Thoracic aorta (tissue), 2 donors: ENCODE data around the gene FGF13. TPM values are rescaled to one million over a fixed set of nuclear protein-coding genes. Genes with fewer than 3 reads are reported as not detected.

Experiments used
- ATAC-seq: fragments of 150-250 bp; one replicate; pipeline ENCODE4 v1.8.0; 2017; ENCODE audit warnings: low read depth; ENCODE audit not compliant: insufficient number of reproducible peaks, low FRiP score
- DNase-seq: peaks from one replicate; pipeline ENCODE4 v3.0.0-alpha.2; 2020; ENCODE audit warnings: low spot score
- H3K27ac ChIP-seq, 2 donors: fragments of 200-600 bp; sonication (generic); 1 replicate in 1 of 2; 2 replicates in 1 of 2; pipeline ENCODE4 v1.5.1; 2016; ENCODE audit warnings: mild to moderate bottlenecking in 2 of 2, moderate library complexity in 2 of 2
- H3K27me3 ChIP-seq: fragments of 200-600 bp; sonication (generic); replicated peaks from 2 replicates; pipeline ENCODE4 v1.6.0; 2016; ENCODE audit warnings: mild to moderate bottlenecking; ENCODE audit not compliant: insufficient read depth
- H3K36me3 ChIP-seq: fragments of 200-600 bp; sonication (generic); one replicate; pipeline ENCODE4 v1.5.1; 2016
- H3K4me1 ChIP-seq, 2 donors: fragments of 200-600 bp; sonication (generic); 1 replicate in 1 of 2; 2 replicates in 1 of 2; pipeline versions ENCODE4 v1.5.1 to v1.6.0; 2016; ENCODE audit warnings: low read depth in 2 of 2, mild to moderate bottlenecking in 1 of 2; ENCODE audit not compliant: control insufficient read depth in 1 of 2
- H3K4me3 ChIP-seq: fragments of 200-600 bp; sonication (generic); 2 replicates; pipeline ENCODE4 v1.5.1; 2016; ENCODE audit warnings: mild to moderate bottlenecking
- H3K9me3 ChIP-seq: fragments of 200-600 bp; sonication (generic); 2 replicates; pipeline ENCODE4 v1.5.1; 2016
- total RNA-seq, 2 donors: library from RNA; depleted of rRNA; stranded (reverse); fragments of >200 nt; gene quantifications; one replicate each; pipeline versions ENCODE4 v1.1.0 to v1.2.3, GENCODE V29; 2016
- TF ChIP-seq, protein P1 (sequence below): fragments of 200-600 bp; sonication (generic); IDR thresholded peaks from one replicate; pipeline ENCODE4 v1.5.1; 2019; ENCODE audit warnings: antibody characterized with exemption

FGF13 gene
- total RNA-seq, 2 donors from 2014 or later: 18.3 to 21.3 TPM

DNA sequence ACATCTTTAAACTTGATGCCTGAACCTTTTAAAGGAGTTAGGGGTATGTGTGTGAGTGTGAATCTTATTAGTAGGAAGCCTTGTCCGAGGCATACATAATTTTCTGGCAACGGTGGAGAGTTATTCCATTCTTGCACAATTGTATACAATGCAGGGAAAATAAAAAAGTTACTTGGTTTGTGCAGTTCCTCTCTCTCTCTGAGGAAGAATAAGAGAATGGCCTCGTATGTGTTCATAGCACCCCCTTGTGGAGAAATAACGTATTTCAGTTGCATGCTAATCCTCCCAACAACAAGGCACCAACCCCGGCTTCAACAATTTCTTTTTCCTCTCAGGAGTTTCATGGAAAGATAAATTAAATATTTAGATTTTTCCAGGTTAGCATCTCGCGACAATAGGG is 33.7 kb upstream of the FGF13 start:
- H3K4me1 ChIP-seq: peaks cover 0 to 3% of the 10 kb centered on the region in 2 donors
- H3K27me3 ChIP-seq: no peaks in the 10 kb centered on the region
- no peaks in the 10 kb centered on the region for H3K9me3 ChIP-seq
- no peak for ATAC-seq
- TF ChIP-seq, protein P1, sequence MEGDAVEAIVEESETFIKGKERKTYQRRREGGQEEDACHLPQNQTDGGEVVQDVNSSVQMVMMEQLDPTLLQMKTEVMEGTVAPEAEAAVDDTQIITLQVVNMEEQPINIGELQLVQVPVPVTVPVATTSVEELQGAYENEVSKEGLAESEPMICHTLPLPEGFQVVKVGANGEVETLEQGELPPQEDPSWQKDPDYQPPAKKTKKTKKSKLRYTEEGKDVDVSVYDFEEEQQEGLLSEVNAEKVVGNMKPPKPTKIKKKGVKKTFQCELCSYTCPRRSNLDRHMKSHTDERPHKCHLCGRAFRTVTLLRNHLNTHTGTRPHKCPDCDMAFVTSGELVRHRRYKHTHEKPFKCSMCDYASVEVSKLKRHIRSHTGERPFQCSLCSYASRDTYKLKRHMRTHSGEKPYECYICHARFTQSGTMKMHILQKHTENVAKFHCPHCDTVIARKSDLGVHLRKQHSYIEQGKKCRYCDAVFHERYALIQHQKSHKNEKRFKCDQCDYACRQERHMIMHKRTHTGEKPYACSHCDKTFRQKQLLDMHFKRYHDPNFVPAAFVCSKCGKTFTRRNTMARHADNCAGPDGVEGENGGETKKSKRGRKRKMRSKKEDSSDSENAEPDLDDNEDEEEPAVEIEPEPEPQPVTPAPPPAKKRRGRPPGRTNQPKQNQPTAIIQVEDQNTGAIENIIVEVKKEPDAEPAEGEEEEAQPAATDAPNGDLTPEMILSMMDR: peak; percentile 72
- no peaks in the 10 kb centered on the region for H3K36me3 ChIP-seq
- H3K27ac ChIP-seq: no peak overlapping the region
- DNase-seq: no peak
- no peak overlapping the region for H3K4me3 ChIP-seq

DNA sequence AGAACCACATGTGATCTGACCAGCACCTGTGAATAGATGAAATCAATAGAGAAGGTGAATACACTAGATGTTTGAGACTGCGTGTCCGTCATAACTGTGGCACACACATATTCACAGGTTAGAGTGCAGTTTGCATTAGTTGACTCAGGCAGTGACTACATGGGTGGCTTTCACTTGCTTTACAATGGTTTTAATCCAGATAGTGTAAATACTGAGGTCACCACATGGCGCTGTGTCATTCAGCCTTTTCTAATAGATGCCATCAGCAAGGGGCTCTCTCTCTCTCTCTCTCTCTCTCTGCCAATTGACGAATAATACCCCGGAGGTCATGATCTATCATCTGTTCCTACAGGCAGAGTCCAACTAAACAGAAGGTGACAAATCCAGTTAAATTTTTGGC is 30.7 kb upstream of the FGF13 start:
- no peak for ATAC-seq
- DNase-seq: no peak
- H3K36me3 ChIP-seq: no peaks in the 10 kb centered on the region
- H3K9me3 ChIP-seq: no peaks in the 10 kb centered on the region
- H3K27ac ChIP-seq: no peak overlapping the region
- no peaks in the 10 kb centered on the region for H3K27me3 ChIP-seq
- H3K4me3 ChIP-seq: no peak overlapping the region
- TF ChIP-seq, protein P1: no peak
- peaks cover 0 to 3% of the 10 kb centered on the region in 2 donors for H3K4me1 ChIP-seq

DNA sequence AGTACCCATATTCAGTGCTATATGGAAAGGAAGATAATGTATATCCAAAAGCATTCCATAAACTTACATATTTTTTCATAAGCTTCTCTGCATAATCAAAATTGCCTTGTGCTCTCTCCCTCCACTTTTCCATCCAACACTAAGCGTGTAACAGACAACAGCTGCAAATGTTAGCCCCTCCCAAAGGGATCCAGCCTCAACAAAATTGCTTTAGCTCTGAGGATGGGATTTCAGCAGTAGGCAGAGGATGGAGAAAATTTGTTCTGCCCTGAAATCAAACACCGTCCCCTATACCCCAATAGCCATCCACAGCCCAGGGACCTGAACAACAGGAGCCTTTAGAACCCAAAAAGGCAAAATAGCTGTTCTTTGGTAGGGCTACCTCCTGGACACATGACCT is 28.8 kb upstream of the FGF13 start:
- Histone ChIP-seq H3K4me3 (no peak overlapping the region), H3K9me3 (no peaks in the 10 kb centered on the region), H3K27ac (no peak overlapping the region), H3K36me3 (no peaks in the 10 kb centered on the region), H3K4me1 (peaks cover 3% of the 10 kb centered on the region in 2 donors), H3K27me3 (no peaks in the 10 kb centered on the region)
- TF ChIP-seq, protein P1: no peak
- DNase-seq (no peak), ATAC-seq (no peak)

DNA sequence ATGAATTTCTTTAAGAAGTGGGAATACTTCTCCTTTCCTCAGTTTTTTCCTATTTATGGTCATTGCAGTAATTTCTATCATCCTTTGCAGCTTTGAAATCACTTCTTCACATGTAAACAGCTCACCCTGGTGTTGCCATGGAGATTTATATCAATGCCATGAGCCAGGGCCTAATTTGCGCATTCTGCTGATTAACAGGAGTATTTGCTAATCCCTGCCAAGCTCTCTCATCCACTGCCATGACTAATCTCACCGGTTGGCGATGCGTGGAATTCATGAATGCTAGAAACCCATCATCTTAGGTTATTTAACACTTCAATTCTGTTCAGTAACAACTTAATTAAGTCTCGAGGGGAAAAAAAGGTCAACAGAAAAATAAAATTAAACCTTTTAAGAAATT is 11.8 kb upstream of the FGF13 start:
- Histone ChIP-seq H3K36me3 (no peaks in the 10 kb centered on the region), H3K4me3 (no peak overlapping the region), H3K4me1 (peaks cover 0 to 11% of the 10 kb centered on the region in 2 donors), H3K9me3 (no peaks in the 10 kb centered on the region), H3K27me3 (no peaks in the 10 kb centered on the region), H3K27ac (no peak overlapping the region)
- TF ChIP-seq, protein P1: no peak
- ATAC-seq (no peak), DNase-seq (no peak)

DNA sequence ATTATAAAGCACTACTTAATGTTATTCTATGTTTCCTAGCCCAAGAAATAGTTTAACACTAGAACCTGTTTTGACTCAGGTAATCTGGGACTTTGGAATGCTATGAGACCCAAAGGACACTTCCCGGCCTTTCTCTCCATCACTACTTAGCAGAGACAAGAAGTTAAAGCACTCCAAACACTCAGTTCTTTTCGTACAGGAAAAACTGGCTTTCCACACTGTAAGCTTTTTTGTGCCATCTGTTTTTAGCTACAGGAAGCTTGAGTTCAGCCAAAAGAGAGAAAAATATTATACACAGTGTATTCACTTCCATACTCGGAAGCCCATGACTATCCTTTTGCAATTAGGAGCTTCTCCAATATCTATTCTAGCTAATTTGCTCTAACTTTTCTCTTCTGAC is 7.9 kb upstream of the FGF13 start:
- TF ChIP-seq, protein P1: no peak
- peaks cover 0 to 20% of the 10 kb centered on the region in 2 donors for H3K4me1 ChIP-seq
- H3K4me3 ChIP-seq: no peak overlapping the region
- H3K27ac ChIP-seq: peak overlapping the region in 1 of 2 donors; percentile 30
- DNase-seq: no peak
- H3K27me3 ChIP-seq: no peaks in the 10 kb centered on the region
- no peaks in the 10 kb centered on the region for H3K9me3 ChIP-seq
- H3K36me3 ChIP-seq: no peaks in the 10 kb centered on the region
- no peak for ATAC-seq
